Measurements from ENCODE around the gene DPP6. TPM values are rescaled to one million over a fixed set of nuclear protein-coding genes. Genes with fewer than 3 reads are reported as not detected.

The DPP6 gene
- total RNA-seq, 1 donor from 2014 or later: 1.2 TPM

- no peak for TF ChIP-seq CTCF (conservative IDR thresholded peaks at IDR 0.05; ENCODE audit: low read depth, low read length)
- H3K4me3 ChIP-seq (ENCODE audit: low read depth, low read length): no peak overlapping the region
- DNase-seq (ENCODE audit: low read depth): no peak
Observed at GRCh38 chr7:154388412-154388811, 336.2 kb downstream of the DPP6 start.

GRCh38 chr7:154388999-154389398 lies 336.8 kb downstream of the DPP6 start:
- H3K4me3 ChIP-seq (ENCODE audit: low read depth, low read length): no peak overlapping the region
- DNase-seq (ENCODE audit: low read depth): no peak
- no peak for TF ChIP-seq CTCF (conservative IDR thresholded peaks at IDR 0.05; ENCODE audit: low read depth, low read length)

- DNase-seq (ENCODE audit: low read depth): no peak
Observed at GRCh38 chr7:154390961-154391360, 338.8 kb downstream of the DPP6 start.

GRCh38 chr7:154394804-154395203 lies 342.6 kb downstream of the DPP6 start:
- TF ChIP-seq CTCF (conservative IDR thresholded peaks at IDR 0.05; ENCODE audit: low read depth, low read length): no peak
- H3K4me3 ChIP-seq (ENCODE audit: low read depth, low read length): no peak overlapping the region
- DNase-seq (ENCODE audit: low read depth): no peak

More at GRCh38 chr7:154390961-154391360, 338.8 kb downstream of the DPP6 start:
- no peak for TF ChIP-seq CTCF (conservative IDR thresholded peaks at IDR 0.05; ENCODE audit: low read depth, low read length)
- no peak overlapping the region for H3K4me3 ChIP-seq (ENCODE audit: low read depth, low read length)

- H3K4me3 ChIP-seq (ENCODE audit: low read depth, low read length): no peak overlapping the region
- DNase-seq (ENCODE audit: low read depth): no peak
- TF ChIP-seq CTCF (conservative IDR thresholded peaks at IDR 0.05; ENCODE audit: low read depth, low read length): no peak
Observed at GRCh38 chr7:154406312-154406711, 354.1 kb downstream of the DPP6 start.

GRCh38 chr7:154409703-154410311 lies 357.6 kb downstream of the DPP6 start:
- no peak overlapping the region for H3K4me3 ChIP-seq (ENCODE audit: low read depth, low read length)
- no peak for DNase-seq (ENCODE audit: low read depth)
- no peak for TF ChIP-seq CTCF (conservative IDR thresholded peaks at IDR 0.05; ENCODE audit: low read depth, low read length)

- TF ChIP-seq CTCF (conservative IDR thresholded peaks at IDR 0.05; ENCODE audit: low read depth, low read length): no peak
- DNase-seq (ENCODE audit: low read depth): no peak
- H3K4me3 ChIP-seq (ENCODE audit: low read depth, low read length): no peak overlapping the region
Observed at GRCh38 chr7:154412105-154412504, 359.9 kb downstream of the DPP6 start.
